ENCODE data around the gene NCOA7.

- TF ChIP-seq, protein P1, sequence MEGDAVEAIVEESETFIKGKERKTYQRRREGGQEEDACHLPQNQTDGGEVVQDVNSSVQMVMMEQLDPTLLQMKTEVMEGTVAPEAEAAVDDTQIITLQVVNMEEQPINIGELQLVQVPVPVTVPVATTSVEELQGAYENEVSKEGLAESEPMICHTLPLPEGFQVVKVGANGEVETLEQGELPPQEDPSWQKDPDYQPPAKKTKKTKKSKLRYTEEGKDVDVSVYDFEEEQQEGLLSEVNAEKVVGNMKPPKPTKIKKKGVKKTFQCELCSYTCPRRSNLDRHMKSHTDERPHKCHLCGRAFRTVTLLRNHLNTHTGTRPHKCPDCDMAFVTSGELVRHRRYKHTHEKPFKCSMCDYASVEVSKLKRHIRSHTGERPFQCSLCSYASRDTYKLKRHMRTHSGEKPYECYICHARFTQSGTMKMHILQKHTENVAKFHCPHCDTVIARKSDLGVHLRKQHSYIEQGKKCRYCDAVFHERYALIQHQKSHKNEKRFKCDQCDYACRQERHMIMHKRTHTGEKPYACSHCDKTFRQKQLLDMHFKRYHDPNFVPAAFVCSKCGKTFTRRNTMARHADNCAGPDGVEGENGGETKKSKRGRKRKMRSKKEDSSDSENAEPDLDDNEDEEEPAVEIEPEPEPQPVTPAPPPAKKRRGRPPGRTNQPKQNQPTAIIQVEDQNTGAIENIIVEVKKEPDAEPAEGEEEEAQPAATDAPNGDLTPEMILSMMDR (IDR thresholded peaks at IDR 0.05; ENCODE audit: insufficient read depth, low read length, poor library complexity, severe bottlenecking), result no peak
- no peak for TF ChIP-seq EZH2phosphoT487 (conservative IDR thresholded peaks at IDR 0.05; ENCODE audit: low read length)
Observed at GRCh38 chr6:125819535-125820326, 29.0 kb downstream of the NCOA7 start.

All from SU-DHL-6 (cell line).